Measurements from ENCODE around the gene LBH.

DNA sequence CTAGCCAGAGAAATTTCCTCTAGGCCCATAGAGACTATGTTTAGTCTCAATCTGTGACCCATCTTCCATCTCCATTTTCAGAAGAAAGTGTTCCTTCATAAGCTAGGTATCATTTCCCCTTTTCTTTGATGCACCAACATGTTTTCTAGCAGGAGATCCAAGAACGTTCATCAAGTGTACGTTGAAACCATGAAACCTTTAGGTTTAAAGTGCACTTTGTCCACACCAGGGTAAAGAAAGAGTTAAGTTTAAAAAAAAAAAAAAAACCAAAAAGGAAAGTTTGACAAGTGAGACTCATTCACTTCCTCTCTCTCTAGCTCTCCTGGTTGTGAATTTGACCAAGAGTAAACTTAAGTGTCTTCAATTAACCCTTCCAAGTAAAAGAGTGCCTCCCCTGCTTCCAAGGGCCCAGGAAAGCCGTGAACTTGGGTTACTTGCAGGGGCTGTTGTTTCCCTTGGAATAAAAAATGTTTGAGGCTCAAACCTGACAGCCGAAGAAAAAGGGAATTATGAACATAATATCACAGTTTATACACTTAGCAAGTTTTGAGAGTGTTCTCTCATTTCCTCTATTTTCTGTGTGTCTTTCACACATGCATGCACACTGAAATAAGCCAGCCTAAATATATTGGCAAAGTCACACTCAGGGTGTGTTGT lies 56.7 kb downstream of the LBH start:
- TF ChIP-seq, protein P1, sequence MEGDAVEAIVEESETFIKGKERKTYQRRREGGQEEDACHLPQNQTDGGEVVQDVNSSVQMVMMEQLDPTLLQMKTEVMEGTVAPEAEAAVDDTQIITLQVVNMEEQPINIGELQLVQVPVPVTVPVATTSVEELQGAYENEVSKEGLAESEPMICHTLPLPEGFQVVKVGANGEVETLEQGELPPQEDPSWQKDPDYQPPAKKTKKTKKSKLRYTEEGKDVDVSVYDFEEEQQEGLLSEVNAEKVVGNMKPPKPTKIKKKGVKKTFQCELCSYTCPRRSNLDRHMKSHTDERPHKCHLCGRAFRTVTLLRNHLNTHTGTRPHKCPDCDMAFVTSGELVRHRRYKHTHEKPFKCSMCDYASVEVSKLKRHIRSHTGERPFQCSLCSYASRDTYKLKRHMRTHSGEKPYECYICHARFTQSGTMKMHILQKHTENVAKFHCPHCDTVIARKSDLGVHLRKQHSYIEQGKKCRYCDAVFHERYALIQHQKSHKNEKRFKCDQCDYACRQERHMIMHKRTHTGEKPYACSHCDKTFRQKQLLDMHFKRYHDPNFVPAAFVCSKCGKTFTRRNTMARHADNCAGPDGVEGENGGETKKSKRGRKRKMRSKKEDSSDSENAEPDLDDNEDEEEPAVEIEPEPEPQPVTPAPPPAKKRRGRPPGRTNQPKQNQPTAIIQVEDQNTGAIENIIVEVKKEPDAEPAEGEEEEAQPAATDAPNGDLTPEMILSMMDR (IDR thresholded peaks at IDR 0.05), result no peak
- no peak for TF ChIP-seq POLR2A (IDR thresholded peaks at IDR 0.05)
